Measurements from ENCODE around the gene DLG1. TPM values are rescaled to one million over a fixed set of nuclear protein-coding genes. Genes with fewer than 3 reads are reported as not detected.

The DLG1 gene
- total and polyA plus RNA-seq, 9 of the 15 experiments (the other 6 are each of a cell fraction or from before 2014, with no cell fraction given), result 9.4 to 63.5 (median 43.6) TPM

DNA sequence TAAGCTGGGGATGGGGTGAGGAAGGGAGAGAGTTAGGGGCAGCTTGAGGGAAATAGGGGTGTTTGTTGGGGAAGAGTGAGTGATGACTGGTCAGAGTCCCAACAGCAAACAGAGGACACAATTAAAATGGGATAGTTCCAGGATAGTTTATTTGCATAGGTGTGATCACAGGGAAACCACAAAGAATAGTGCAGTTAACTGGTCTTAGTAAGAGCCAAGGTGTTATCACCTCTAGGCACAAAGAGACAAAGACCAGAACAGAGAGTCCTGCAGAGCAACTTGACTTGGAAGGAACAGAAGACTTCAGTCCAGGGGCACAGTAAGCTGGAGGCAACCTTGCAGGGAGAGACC, 42.1 kb upstream of the DLG1 start:
- Histone ChIP-seq H3K9ac (ENCODE audit: insufficient read depth in 1 of 2, low read depth in 2 of 2, low read length in 2 of 2) (no peak overlapping the region), H3K9me3 (replicated peaks; ENCODE audit: control insufficient read depth, insufficient read depth, low read depth, low read length) (no peaks in the 10 kb centered on the region), H4K20me1 (replicated peaks; ENCODE audit: control insufficient read depth, insufficient read depth, low read length) (no peaks in the 10 kb centered on the region), H3K36me3 (ENCODE audit: control insufficient read depth, insufficient read depth, low read length) (no peaks in the 10 kb centered on the region), H3K4me2 (ENCODE audit: insufficient read depth, low read length) (no peak overlapping the region), H2AFZ (ENCODE audit: low read depth, low read length) (no peak overlapping the region), H3K27me3 (ENCODE audit: control insufficient read depth in 2 of 2, insufficient read depth in 2 of 2, low read length in 2 of 2) (no peaks in the 10 kb centered on the region), H3K4me3 (no peak overlapping the region), H3K9me1 (ENCODE audit: control insufficient read depth, insufficient read depth, low read length) (no peaks in the 10 kb centered on the region), H3K27ac (ENCODE audit: extremely low read depth, low read depth, low read length) (no peak overlapping the region), H3K79me2 (ENCODE audit: control insufficient read depth, insufficient read depth, low read length) (no peaks in the 10 kb centered on the region), H3K4me1 (replicated peaks in 1 of 2; ENCODE audit: control insufficient read depth in 2 of 2, insufficient read depth in 2 of 2, low read length in 2 of 2) (peaks cover 11 to 24% of the 10 kb centered on the region in 2 experiments)
- DNase-seq (ENCODE audit: extremely low read depth in 1 of 4, low spot score in 3 of 4) (no peak), ATAC-seq (no peak), FAIRE-seq (no peak)
- TF ChIP-seq, protein P1, sequence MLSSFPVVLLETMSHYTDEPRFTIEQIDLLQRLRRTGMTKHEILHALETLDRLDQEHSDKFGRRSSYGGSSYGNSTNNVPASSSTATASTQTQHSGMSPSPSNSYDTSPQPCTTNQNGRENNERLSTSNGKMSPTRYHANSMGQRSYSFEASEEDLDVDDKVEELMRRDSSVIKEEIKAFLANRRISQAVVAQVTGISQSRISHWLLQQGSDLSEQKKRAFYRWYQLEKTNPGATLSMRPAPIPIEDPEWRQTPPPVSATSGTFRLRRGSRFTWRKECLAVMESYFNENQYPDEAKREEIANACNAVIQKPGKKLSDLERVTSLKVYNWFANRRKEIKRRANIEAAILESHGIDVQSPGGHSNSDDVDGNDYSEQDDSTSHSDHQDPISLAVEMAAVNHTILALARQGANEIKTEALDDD (IDR thresholded peaks at IDR 0.05), result no peak
- TF ChIP-seq KHSRP (IDR thresholded peaks at IDR 0.05), result no peak
- TF ChIP-seq TAF7 (tag; IDR thresholded peaks at IDR 0.05), result no peak
- TF ChIP-seq BRD4 (IDR thresholded peaks at IDR 0.05), result no peak
- TF ChIP-seq MYC (IDR thresholded peaks at IDR 0.05; ENCODE audit: low read depth, low read length), result no peak
- no peak for TF ChIP-seq MYC (CRISPR knock-in tag; IDR thresholded peaks at IDR 0.05; ENCODE audit: borderline replicate concordance, low read depth)
- TF ChIP-seq NFRKB (IDR thresholded peaks at IDR 0.05; ENCODE audit: low read depth), result no peak
- no peak for TF ChIP-seq GATAD2A (IDR thresholded peaks at IDR 0.05)
- TF ChIP-seq ZNF282 (CRISPR knock-in tag; IDR thresholded peaks at IDR 0.05), result no peak
- TF ChIP-seq ZNF174 (CRISPR knock-in tag; IDR thresholded peaks at IDR 0.05), result no peak
- no peak for TF ChIP-seq ATF4 (CRISPR knock-in tag; IDR thresholded peaks at IDR 0.05)
- TF ChIP-seq FOXA3 (CRISPR knock-in tag; conservative IDR thresholded peaks at IDR 0.05 in 1 of 2, IDR thresholded peaks at IDR 0.05 in 1 of 2), result no peak
- no peak for TF ChIP-seq PHB2 (IDR thresholded peaks at IDR 0.05; ENCODE audit: low read depth)
- TF ChIP-seq CREB3L1 (IDR thresholded peaks at IDR 0.05; ENCODE audit: borderline replicate concordance, low read depth), result no peak
- TF ChIP-seq, protein P2, sequence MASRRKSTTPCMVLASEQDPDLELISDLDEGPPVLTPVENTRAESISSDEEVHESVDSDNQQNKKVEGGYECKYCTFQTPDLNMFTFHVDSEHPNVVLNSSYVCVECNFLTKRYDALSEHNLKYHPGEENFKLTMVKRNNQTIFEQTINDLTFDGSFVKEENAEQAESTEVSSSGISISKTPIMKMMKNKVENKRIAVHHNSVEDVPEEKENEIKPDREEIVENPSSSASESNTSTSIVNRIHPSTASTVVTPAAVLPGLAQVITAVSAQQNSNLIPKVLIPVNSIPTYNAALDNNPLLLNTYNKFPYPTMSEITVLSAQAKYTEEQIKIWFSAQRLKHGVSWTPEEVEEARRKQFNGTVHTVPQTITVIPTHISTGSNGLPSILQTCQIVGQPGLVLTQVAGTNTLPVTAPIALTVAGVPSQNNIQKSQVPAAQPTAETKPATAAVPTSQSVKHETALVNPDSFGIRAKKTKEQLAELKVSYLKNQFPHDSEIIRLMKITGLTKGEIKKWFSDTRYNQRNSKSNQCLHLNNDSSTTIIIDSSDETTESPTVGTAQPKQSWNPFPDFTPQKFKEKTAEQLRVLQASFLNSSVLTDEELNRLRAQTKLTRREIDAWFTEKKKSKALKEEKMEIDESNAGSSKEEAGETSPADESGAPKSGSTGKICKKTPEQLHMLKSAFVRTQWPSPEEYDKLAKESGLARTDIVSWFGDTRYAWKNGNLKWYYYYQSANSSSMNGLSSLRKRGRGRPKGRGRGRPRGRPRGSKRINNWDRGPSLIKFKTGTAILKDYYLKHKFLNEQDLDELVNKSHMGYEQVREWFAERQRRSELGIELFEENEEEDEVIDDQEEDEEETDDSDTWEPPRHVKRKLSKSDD (conservative IDR thresholded peaks at IDR 0.05; ENCODE audit: low read length), result no peak
- no peak for TF ChIP-seq TAF1 (IDR thresholded peaks at IDR 0.05; ENCODE audit: control insufficient read depth, extremely low read depth, insufficient read depth, low read length, severe bottlenecking)
- no peak for TF ChIP-seq ZNF780A (CRISPR knock-in tag; IDR thresholded peaks at IDR 0.05)
- no peak for TF ChIP-seq ZNF668 (CRISPR knock-in tag; IDR thresholded peaks at IDR 0.05)
- ChIA-PET POLR2A (interaction anchor here (1.1 kb wide), 1 partner anchor 24 kb away, joined by 3 read pairs; no protein-coding TSS in a partner anchor), CTCF (ENCODE audit: low intra/inter-chr PET ratio) (no interaction called here)
- in situ Hi-C loops (cut with MboI) (no loop called here), intact Hi-C loops (cut with micrococcal nuclease) (no loop called here)
- no TSS peak for BruUV-seq (replicated peaks)
